Forelimb muscle (tissue), 1 donor: ENCODE data around the gene TJP1. TPM values are rescaled to one million over a fixed set of nuclear protein-coding genes. Genes with fewer than 3 reads are reported as not detected.

Experiments used
- DNase-seq: peaks from one replicate; pipeline ENCODE4 v3.0.0-alpha.2; 2013; ENCODE audit warnings: low read depth
- polyA plus RNA-seq: library from polyadenylated mRNA; unstranded; fragments of 120-200 nt; gene quantifications from one replicate; pipeline ENCODE4 v1.2.1, GENCODE V29; 2013; ENCODE audit not compliant: insufficient read length

The TJP1 gene
- polyA plus RNA-seq: 41.5 TPM

DNA sequence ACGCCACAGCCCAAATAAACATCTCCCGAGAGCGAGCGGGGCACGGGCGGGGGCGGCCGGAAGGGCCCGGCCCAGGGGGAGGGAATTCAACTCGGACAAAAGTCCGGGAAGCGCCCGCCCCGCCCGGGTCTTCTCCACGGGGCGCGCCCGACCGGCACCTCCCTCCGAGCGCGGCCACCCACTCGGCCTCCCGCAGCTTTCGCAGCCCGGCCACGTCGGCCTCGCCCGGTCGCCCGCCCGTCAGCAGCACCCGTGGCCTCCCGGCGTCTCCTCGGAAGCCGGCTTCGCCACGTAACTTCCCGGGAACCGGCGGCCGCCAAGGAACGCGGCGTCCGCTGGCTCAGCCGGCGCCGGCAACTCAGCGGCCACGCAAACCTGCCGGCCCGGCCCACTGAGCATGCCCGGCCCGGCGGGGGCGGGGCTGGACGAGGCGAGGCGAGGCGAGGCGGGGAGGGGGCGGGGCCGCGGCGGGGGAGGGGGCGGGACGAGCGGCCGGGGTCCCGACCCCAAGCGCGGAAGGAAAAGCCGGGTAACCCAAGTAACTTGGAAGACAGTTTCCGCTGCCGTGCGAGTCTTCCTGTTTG is at the start of gene TJP1:
TSS of gene TJP1 (minus strand) at position 369 of the 584 bp plus-strand sequence. CDS start 440 bp downstream, outside the sequence.
- no peak for DNase-seq

GRCh38 chr15:29871401-29871800 is 49.1 kb upstream of the TJP1 start:
- DNase-seq: no peak

- no peak for DNase-seq
These were observed 48.4 kb upstream of the TJP1 start for GRCh38 chr15:29870495-29871151.

DNA sequence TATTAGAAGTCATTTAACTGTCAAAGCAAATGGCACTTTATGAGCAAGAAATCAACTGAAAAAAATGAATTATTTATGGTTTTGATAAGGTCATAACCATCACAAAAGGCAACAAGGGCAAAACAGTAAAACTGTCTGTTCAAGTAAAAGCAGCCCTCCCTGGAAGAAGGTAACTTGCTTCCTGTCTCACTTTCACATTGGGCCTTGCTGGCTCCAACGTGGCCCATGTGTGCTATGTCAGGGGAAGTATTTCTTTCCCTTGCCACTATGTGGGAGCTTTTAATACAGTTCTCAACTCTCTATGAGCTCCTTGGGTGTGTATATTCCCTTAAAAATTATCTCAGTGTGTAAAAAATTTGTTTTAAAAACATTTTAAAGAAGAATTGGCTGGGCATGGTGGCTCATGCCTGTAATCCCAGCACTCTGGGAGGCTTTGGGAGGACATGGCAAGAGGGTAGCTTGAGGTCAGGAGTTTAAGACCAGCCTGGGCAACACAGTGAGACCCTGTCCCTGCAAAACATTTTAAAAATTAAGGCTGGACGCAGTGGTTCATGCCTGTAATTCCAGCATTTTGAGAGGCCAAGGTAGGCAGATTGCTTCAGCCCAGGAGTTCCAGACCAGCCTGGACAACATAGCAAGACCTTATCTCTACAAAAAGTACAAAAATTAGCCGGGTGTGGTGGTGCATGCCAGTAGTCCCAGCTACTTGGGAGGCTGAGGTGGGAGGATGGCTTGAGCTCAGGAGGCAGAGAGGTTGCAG is 45.2 kb upstream of the TJP1 start:
- DNase-seq: no peak

GRCh38 chr15:29866337-29866736 is 44.1 kb upstream of the TJP1 start:
- no peak for DNase-seq

GRCh38 chr15:29864501-29864900 is 42.2 kb upstream of the TJP1 start:
- no peak for DNase-seq

GRCh38 chr15:29863438-29863837 is 41.2 kb upstream of the TJP1 start:
- DNase-seq: no peak

GRCh38 chr15:29862271-29862670 is 40.0 kb upstream of the TJP1 start:
- no peak for DNase-seq

GRCh38 chr15:29860872-29861271 is 38.6 kb upstream of the TJP1 start:
- no peak for DNase-seq

GRCh38 chr15:29859973-29860715 is 37.9 kb upstream of the TJP1 start:
- DNase-seq: no peak

DNA sequence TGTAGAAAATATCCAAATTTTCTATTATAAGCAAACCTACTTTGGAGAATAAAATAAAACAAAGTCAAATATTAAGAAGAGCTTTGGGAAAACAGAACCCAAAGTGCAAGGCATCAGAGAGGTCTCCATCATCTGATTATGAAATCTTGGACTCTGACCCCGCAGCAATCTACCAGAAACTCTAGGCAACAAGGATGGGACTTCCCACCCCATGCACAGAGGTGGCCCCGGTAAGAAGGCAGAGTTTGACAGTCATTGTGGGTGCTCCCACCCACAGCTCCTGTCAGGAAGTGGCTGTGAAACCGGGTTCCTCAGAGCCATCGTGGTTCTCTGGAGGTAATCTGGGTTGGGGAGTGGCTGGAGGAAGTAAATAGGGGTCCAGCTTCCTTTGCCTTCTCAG is 37.0 kb upstream of the TJP1 start:
- no peak for DNase-seq

GRCh38 chr15:29857221-29857789 is 35.0 kb upstream of the TJP1 start:
- DNase-seq: no peak

GRCh38 chr15:29854413-29854812 is 32.1 kb upstream of the TJP1 start:
- no peak for DNase-seq

DNA sequence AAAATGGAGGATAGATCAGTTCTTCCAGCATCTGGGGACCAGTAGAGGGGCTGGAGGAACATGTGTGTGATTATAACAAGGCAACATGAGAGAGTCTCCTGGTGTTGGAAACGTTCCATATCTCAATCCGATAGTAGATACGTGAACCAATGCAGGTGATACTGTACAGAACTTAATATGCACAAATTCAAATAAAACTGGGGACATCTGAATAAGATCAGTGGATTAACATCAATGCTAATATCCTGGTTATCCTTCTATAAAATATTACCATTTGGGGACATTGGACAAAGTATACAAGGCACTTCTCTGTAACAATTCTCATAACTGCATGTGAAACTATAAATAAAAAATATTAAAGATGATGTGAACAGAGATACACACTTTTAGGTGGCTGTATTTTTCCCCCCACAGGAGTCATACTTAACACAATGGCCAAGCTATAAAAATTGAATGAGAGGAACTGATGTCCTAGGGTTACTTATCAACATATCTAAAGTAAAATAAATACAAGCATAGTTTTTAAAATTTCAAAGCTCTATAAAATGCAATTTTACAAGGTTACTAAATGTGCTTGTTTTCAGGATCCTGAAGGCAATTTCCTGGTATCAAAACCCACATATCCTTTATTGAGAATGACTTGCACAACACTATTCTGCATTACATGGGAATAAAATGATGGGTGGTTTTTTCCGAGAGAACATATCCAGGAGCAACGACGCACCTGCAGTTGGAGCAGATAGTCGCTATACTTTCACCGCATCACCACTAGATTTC is 31.1 kb upstream of the TJP1 start:
- no peak for DNase-seq

GRCh38 chr15:29852201-29852600 is 29.9 kb upstream of the TJP1 start:
- DNase-seq: no peak

GRCh38 chr15:29849716-29850115 is 27.4 kb upstream of the TJP1 start:
- no peak for DNase-seq

- no peak for DNase-seq
These were observed 26.9 kb upstream of the TJP1 start for GRCh38 chr15:29849218-29849617.

- DNase-seq: no peak
These were observed 22.1 kb upstream of the TJP1 start for GRCh38 chr15:29844290-29844903.

DNA sequence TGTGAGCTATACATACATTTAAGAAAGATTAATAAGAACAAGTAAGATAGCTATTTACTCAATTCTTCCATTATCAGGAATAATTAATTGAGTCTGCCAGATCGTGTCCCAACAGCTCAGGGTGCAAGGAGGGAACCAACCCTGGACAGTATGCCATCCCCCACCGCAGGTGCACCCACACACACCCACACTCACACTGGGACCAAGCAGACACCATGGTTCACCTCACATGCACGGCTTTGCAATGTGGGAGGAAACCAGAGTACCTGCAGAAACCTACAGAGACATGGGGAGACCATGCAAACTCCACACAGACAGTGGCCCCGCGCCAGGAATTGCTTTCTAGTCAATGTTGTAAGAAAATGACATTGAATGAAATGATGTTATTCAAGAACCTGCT is 20.0 kb upstream of the TJP1 start:
- DNase-seq: no peak

DNA sequence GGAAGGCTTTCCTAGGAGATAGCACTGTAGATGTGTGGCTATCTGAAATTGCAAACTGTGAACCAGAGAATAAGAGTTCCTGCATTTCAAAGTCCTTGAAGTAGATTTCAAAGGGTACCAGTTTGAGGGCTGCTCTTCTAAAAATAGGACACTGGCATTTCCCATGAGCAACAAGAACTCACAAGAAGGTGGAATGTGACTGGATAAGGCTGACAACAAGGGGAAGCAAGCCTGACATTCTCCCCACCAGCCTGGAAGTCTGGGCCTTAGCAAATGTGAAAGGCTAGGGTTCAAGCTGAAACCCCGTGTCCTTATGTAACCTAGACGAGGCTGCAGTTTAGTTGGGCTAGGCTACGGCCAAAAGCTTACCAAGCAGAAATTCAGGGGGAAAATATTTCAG is 18.7 kb upstream of the TJP1 start:
- no peak for DNase-seq

DNA sequence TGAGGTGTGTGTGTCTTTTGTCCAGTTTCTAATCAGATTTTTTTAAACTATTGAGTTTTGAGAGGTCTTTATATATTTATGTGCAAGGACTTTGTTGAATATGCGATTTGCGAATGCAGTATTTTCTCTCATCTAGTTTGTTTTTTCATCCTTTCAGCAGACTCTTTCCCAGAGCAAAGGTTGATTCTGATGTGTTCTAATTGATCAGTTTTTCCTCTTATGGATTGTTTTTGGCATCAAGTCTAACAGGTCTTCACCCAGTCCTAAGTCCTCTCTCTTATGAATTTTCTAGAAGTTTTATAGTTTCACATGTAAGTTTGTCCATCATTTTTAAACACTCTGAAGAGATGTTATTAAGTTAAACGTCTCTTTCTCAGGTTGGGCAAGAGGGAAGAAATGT is 17.8 kb upstream of the TJP1 start:
- no peak for DNase-seq
